GM23338 (cell line): ENCODE data around the gene OTOA.

Source experiments
- CREB1 ChIP-seq: fragments of 250-450 bp; sonication (Bioruptor Pico); IDR thresholded peaks from 2 replicates; pipeline ENCODE4 v1.5.0; 2020; ENCODE audit warnings: low read depth, mild to moderate bottlenecking, moderate library complexity
- CTCF ChIP-seq, 2 experiments: fragments of 200-600 bp in 1 of 2; sonication (generic) in 1 of 2; conservative IDR thresholded peaks; 2 replicates each; pipeline versions ENCODE4 v1.5.1 to v1.6.1; 2016 to 2017; ENCODE audit warnings: antibody characterized with exemption in 2 of 2, low read depth in 2 of 2, mild to moderate bottlenecking in 2 of 2, moderate library complexity in 1 of 2
- EZH2 ChIP-seq: fragments of 200-600 bp; sonication (generic); IDR thresholded peaks from one replicate; pipeline ENCODE4 v1.8.0; 2017; ENCODE audit warnings: antibody characterized with exemption, mild to moderate bottlenecking, low read depth; ENCODE audit not compliant: unreplicated experiment
- EZH2phosphoT487 ChIP-seq: fragments of 200-600 bp; sonication (generic); IDR thresholded peaks from one replicate; pipeline ENCODE4 v1.8.1; 2018; ENCODE audit warnings: antibody characterized with exemption; ENCODE audit not compliant: unreplicated experiment
- JUNB ChIP-seq: IDR thresholded peaks from one replicate; pipeline ENCODE4 v1.6.1; 2016; ENCODE audit warnings: antibody characterized with exemption; ENCODE audit not compliant: unreplicated experiment
- POLR2AphosphoS5 ChIP-seq: IDR thresholded peaks from 2 replicates; pipeline ENCODE4 v1.6.1; 2016; ENCODE audit warnings: antibody characterized with exemption, low read depth
- STAT1 ChIP-seq: IDR thresholded peaks from one replicate; pipeline ENCODE4 v1.6.1; 2016; ENCODE audit warnings: antibody characterized with exemption; ENCODE audit not compliant: unreplicated experiment
- ZNF331 ChIP-seq: fragments of 250-450 bp; sonication (Bioruptor Pico); IDR thresholded peaks from 2 replicates; pipeline ENCODE4 v1.5.0; 2020; ENCODE audit warnings: low read depth, mild to moderate bottlenecking, moderate library complexity
- TF ChIP-seq, protein P1 (sequence below): IDR thresholded peaks from 2 replicates; pipeline ENCODE4 v1.6.1; 2016; ENCODE audit warnings: antibody characterized with exemption
- TF ChIP-seq, protein P2 (sequence below): IDR thresholded peaks from one replicate; pipeline ENCODE4 v1.6.1; 2018; ENCODE audit warnings: antibody characterized with exemption; ENCODE audit not compliant: unreplicated experiment

GRCh38 chr16:21641916-21642315, 21.9 kb upstream of the OTOA start:
- TF ChIP-seq CTCF (conservative IDR thresholded peaks at IDR 0.05; ENCODE audit: low read depth in 2 of 2) (no peak), POLR2AphosphoS5 (no peak), STAT1 (no peak), EZH2 (no peak), EZH2phosphoT487 (no peak), JUNB (no peak), ZNF331 (CRISPR knock-in tag) (no peak), CREB1 (no peak)
- TF ChIP-seq, protein P1, sequence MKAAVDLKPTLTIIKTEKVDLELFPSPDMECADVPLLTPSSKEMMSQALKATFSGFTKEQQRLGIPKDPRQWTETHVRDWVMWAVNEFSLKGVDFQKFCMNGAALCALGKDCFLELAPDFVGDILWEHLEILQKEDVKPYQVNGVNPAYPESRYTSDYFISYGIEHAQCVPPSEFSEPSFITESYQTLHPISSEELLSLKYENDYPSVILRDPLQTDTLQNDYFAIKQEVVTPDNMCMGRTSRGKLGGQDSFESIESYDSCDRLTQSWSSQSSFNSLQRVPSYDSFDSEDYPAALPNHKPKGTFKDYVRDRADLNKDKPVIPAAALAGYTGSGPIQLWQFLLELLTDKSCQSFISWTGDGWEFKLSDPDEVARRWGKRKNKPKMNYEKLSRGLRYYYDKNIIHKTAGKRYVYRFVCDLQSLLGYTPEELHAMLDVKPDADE: no peak
- TF ChIP-seq, protein P2, sequence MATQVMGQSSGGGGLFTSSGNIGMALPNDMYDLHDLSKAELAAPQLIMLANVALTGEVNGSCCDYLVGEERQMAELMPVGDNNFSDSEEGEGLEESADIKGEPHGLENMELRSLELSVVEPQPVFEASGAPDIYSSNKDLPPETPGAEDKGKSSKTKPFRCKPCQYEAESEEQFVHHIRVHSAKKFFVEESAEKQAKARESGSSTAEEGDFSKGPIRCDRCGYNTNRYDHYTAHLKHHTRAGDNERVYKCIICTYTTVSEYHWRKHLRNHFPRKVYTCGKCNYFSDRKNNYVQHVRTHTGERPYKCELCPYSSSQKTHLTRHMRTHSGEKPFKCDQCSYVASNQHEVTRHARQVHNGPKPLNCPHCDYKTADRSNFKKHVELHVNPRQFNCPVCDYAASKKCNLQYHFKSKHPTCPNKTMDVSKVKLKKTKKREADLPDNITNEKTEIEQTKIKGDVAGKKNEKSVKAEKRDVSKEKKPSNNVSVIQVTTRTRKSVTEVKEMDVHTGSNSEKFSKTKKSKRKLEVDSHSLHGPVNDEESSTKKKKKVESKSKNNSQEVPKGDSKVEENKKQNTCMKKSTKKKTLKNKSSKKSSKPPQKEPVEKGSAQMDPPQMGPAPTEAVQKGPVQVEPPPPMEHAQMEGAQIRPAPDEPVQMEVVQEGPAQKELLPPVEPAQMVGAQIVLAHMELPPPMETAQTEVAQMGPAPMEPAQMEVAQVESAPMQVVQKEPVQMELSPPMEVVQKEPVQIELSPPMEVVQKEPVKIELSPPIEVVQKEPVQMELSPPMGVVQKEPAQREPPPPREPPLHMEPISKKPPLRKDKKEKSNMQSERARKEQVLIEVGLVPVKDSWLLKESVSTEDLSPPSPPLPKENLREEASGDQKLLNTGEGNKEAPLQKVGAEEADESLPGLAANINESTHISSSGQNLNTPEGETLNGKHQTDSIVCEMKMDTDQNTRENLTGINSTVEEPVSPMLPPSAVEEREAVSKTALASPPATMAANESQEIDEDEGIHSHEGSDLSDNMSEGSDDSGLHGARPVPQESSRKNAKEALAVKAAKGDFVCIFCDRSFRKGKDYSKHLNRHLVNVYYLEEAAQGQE: no peak
